Uterus (tissue), 4 donors: Measurements from ENCODE around the gene PELI2. TPM values are rescaled to one million over a fixed set of nuclear protein-coding genes. Genes with fewer than 3 reads are reported as not detected.

ENCODE experiments used
- DNase-seq, 2 donors: peaks; one replicate each; pipeline ENCODE4 v3.0.0-alpha.2; 2019 to 2020
- H3K27ac ChIP-seq, 2 donors: fragments of 200-600 bp; sonication (generic); 1 replicate in 1 of 2; 2 replicates in 1 of 2; pipeline ENCODE4 v1.5.1; 2016 to 2018
- H3K27me3 ChIP-seq, 2 donors: fragments of 200-600 bp; sonication (generic); one replicate each; pipeline ENCODE4 v1.5.1; 2018 to 2019; ENCODE audit warnings: control low read depth in 1 of 2
- H3K36me3 ChIP-seq, 2 donors: fragments of 200-600 bp; sonication (generic); one replicate each; pipeline ENCODE4 v1.5.1; 2019; ENCODE audit warnings: control low read depth in 1 of 2
- H3K4me1 ChIP-seq, 2 donors: fragments of 200-600 bp; sonication (generic); one replicate each; pipeline ENCODE4 v1.5.1; 2018 to 2019; ENCODE audit warnings: control low read depth in 1 of 2
- H3K4me3 ChIP-seq, 2 donors: fragments of 200-600 bp; sonication (generic); 1 replicate in 1 of 2; 2 replicates in 1 of 2; pipeline ENCODE4 v1.5.1; 2018 to 2019; ENCODE audit warnings: mild to moderate bottlenecking in 1 of 2
- H3K9me3 ChIP-seq, 2 donors: fragments of 200-600 bp; sonication (generic); one replicate each; pipeline ENCODE4 v1.5.1; 2019; ENCODE audit warnings: control low read depth in 1 of 2
- POLR2A ChIP-seq, 2 donors: fragments of 450-650 bp; IDR thresholded peaks; one replicate each; pipeline ENCODE4 v1.6.1; 2016; ENCODE audit warnings: antibody characterized with exemption in 2 of 2, mild to moderate bottlenecking in 1 of 2, moderate library complexity in 1 of 2
- intact Hi-C: fragments of 100-400 bp; cut with DNase I; formaldehyde crosslinking; loops from one replicate; pipeline ENCODE4 v1.15.1; 2023; ENCODE audit warnings: low total_unique reads
- total RNA-seq, 4 donors: library from RNA; depleted of rRNA in 3 of 4; stranded (reverse); fragments of >200 nt in 3 of 4; gene quantifications; one replicate each; pipeline versions ENCODE4 v1.1.0 to v1.2.4, GENCODE V29; 2014 to 2023
- TF ChIP-seq, protein P1 (sequence below), 4 experiments: fragments of 200-600 bp in 2 of 4; fragments of 450-650 bp in 2 of 4; sonication (generic) in 2 of 4; IDR thresholded peaks; one replicate each; pipeline ENCODE4 v1.5.1; 2016 to 2019; ENCODE audit warnings: antibody characterized with exemption in 4 of 4, mild to moderate bottlenecking in 2 of 4, moderate library complexity in 1 of 4
- donor health status: DM: yes; HTN: yes; CAD: no.

Gene PELI2
- total RNA-seq, 4 donors from 2014 or later: 15.6 to 24.3 (median 17.0) TPM

DNA sequence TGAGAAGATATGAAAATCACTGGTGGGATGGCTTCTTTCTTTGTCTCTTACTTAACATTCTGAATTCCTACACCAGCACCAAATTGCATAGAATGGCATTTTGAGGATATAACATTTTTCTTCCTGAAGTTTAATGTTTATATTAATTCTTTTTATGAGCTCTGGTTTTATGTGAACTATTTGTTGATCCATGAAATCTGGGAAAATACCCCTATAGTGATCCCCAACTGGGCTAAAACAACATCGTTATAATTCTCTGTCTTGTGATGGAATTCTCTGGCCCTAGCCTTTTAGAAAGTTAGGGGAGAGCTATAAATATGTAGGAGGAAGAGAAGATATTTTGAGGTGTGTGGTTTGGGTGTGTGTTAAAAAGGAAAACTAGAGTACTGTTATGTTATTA lies 29.2 kb downstream of the PELI2 start:
- Histone ChIP-seq H3K4me3 (no peak overlapping the region), H3K27ac (no peak overlapping the region), H3K36me3 (no peaks in the 10 kb centered on the region), H3K4me1 (peaks cover 0 to 5% of the 10 kb centered on the region in 2 donors), H3K27me3 (no peaks in the 10 kb centered on the region), H3K9me3 (no peaks in the 10 kb centered on the region)
- intact Hi-C loops: no loop called here
- no peak for DNase-seq
- TF ChIP-seq, protein P1, sequence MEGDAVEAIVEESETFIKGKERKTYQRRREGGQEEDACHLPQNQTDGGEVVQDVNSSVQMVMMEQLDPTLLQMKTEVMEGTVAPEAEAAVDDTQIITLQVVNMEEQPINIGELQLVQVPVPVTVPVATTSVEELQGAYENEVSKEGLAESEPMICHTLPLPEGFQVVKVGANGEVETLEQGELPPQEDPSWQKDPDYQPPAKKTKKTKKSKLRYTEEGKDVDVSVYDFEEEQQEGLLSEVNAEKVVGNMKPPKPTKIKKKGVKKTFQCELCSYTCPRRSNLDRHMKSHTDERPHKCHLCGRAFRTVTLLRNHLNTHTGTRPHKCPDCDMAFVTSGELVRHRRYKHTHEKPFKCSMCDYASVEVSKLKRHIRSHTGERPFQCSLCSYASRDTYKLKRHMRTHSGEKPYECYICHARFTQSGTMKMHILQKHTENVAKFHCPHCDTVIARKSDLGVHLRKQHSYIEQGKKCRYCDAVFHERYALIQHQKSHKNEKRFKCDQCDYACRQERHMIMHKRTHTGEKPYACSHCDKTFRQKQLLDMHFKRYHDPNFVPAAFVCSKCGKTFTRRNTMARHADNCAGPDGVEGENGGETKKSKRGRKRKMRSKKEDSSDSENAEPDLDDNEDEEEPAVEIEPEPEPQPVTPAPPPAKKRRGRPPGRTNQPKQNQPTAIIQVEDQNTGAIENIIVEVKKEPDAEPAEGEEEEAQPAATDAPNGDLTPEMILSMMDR (IDR thresholded peaks at IDR 0.05): no peak
- no peak for TF ChIP-seq POLR2A (IDR thresholded peaks at IDR 0.05)

DNA sequence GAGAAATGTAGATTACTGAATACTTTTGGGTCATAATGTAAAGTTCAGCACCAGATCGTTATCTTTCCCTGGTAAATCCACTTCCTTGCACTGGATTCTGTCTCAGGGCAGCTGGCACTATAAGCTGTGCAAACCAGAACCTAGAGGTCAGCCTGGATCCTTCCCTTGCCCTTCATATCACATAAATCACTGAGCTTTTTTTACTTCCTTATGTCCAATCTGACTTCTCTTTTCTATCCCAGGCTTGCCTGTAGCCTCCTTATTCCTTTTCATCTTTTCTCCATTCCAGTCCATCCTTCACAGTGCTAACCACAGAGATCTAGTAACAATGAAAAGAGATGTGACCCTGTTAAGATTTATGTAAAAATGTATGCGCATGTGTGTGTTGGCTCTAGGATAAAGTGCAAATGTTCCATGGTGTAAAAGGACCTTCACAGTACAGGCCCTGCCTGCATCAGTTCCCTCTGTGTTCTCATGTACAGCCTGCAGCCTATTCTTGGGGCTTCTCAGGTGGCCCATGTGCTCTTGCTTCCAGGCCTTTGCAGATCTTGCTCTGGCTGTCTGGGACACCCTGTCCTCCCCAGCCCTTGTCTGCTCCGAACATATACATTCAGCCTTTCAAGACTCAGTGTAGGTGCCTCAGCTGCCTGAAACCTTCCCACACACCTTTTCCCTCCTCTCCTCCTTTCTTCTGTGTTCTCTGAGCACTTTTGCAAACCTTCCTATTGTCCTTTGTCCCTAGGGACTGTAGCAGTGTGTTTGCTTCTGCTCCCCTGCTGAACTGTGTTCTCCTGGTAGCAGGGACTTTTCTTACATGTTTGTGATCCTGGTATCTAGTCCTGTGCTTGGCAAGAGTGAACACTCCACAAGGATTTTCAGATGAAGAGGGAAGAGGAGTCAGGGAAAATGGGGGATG lies 30.0 kb downstream of the PELI2 start:
- Histone ChIP-seq H3K27me3 (no peaks in the 10 kb centered on the region), H3K27ac (no peak overlapping the region), H3K4me1 (peaks cover 0 to 5% of the 10 kb centered on the region in 2 donors), H3K36me3 (no peaks in the 10 kb centered on the region), H3K4me3 (no peak overlapping the region), H3K9me3 (no peaks in the 10 kb centered on the region)
- no peak for TF ChIP-seq POLR2A (IDR thresholded peaks at IDR 0.05)
- TF ChIP-seq, protein P1 (IDR thresholded peaks at IDR 0.05): no peak
- no peak for DNase-seq
- intact Hi-C loops: no loop called here

DNA sequence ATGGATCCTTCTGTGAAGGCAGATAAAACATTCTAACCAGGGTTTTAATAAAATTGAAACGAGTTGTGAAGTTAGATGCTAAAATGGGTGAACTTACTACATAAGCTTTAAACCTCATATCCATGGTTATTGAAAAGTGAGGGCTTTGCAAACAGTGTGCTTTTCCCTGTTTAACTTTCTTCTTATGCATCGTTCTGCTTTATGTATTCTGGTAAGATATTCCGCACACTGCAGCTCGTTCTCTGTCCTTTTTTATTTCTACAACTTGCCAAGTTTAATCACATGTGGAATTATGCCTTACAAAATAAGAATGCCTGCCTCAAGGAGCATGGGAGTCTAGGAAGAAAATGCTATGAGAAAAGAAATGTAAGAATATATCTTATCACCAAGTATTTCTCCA lies 30.9 kb downstream of the PELI2 start:
- H3K4me1 ChIP-seq: peaks cover 0 to 3% of the 10 kb centered on the region in 2 donors
- TF ChIP-seq, protein P1 (IDR thresholded peaks at IDR 0.05): no peak
- no peak for TF ChIP-seq POLR2A (IDR thresholded peaks at IDR 0.05)

DNA sequence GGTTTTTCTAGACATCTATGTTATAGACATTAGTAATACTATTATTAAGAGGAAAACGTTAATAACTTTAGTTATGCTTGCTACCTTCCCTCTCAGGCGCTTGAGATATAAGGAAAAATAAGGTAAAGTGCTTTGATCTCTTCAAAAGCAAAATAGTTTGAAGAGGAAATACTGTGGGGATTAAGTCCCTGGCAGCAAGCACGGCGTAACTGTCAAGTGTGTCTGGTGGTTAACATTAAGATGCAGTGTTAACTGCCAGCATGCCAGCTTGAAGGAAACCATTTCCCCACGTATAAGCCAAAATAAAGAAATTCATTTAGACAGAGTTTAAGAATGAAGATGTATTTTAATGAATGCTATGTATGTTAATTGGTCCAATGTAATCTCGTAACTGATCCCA lies 31.8 kb downstream of the PELI2 start:
- no peak overlapping the region for H3K4me3 ChIP-seq
- no peak overlapping the region for H3K27ac ChIP-seq
- H3K9me3 ChIP-seq: no peaks in the 10 kb centered on the region
- TF ChIP-seq, protein P1 (IDR thresholded peaks at IDR 0.05): no peak
- TF ChIP-seq POLR2A (IDR thresholded peaks at IDR 0.05): no peak
- no peaks in the 10 kb centered on the region for H3K27me3 ChIP-seq
- H3K36me3 ChIP-seq: no peaks in the 10 kb centered on the region
- intact Hi-C loops: no loop called here
- H3K4me1 ChIP-seq: no peaks in the 10 kb centered on the region
- DNase-seq: no peak

More for the DNA sequence above, 30.9 kb downstream of the PELI2 start:
- H3K4me3 ChIP-seq: no peak overlapping the region
- H3K27ac ChIP-seq: no peak overlapping the region
- H3K36me3 ChIP-seq: no peaks in the 10 kb centered on the region
- intact Hi-C loops: no loop called here
- no peaks in the 10 kb centered on the region for H3K27me3 ChIP-seq
- no peak for DNase-seq
- no peaks in the 10 kb centered on the region for H3K9me3 ChIP-seq

DNA sequence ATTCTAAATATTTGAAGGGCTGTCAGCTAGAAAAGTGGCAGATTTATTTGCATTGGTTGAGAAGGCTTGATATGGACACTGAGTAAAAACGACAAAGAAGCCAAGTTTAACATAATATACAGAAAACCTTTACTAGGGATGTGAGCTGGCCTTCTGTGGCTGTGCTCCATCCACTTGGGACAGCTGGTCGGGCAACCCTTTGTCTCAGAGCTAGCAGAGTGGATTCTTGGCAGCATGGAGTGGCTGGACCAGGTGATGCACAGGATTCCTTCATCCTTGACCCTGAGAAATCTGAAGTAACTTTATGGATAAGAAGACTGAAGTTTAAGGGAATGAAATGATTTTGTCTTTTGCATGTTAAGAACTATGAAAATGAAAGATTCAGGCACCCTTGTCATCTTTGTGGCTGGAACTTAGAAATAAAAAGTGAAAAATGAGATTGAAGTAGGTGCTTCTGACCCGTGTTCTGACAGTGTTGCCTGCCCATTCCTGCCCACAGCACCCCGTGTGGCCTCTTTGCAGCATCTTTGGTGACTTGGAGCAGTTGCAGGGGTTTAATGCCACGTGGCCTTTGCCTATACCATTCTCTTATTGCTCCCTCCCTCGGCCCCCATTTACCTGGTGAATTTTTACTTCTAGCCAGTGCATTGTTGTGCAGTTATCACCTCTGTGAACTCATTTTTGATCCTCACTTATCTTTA lies 32.6 kb downstream of the PELI2 start:
- TF ChIP-seq POLR2A (IDR thresholded peaks at IDR 0.05): no peak
- TF ChIP-seq, protein P1 (IDR thresholded peaks at IDR 0.05): no peak
- no peaks in the 10 kb centered on the region for H3K4me1 ChIP-seq
- H3K27ac ChIP-seq: no peak overlapping the region
- intact Hi-C loops: no loop called here
- H3K9me3 ChIP-seq: no peaks in the 10 kb centered on the region
- no peak for DNase-seq
- H3K27me3 ChIP-seq: no peaks in the 10 kb centered on the region
- H3K36me3 ChIP-seq: no peaks in the 10 kb centered on the region
- no peak overlapping the region for H3K4me3 ChIP-seq
